ELR (cell line): ENCODE data around the gene ETAA1.

Experiments
- DNase-seq: peaks from one replicate; pipeline ENCODE4 v3.0.0-alpha.2; 2015; ENCODE audit warnings: low read depth

Gene ETAA1

GRCh38 chr2:67437114-67437513, 40.0 kb downstream of the ETAA1 start:
- DNase-seq = peak; percentile 63

DNA sequence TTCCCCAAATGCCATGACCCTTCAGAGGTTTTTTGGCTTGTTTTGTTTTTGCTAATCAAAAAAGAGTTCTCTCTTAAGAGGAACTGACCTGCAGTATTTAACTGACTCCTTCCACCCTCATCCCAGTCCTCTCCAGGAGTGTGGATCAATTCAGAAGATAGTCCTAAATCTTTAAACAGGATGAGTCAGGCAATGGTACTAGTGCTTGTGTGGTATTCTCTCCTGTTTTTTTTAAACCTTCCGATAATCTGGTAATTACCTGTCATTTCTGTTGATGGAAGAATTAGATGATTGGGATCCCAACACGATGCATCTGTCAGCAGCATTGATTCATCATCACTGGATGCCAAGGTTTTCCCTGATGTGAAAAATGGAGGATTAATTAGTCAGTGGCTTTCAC, 41.2 kb downstream of the ETAA1 start:
- DNase-seq = no peak

GRCh38 chr2:67445652-67446268, 48.6 kb downstream of the ETAA1 start:
- no peak for DNase-seq

- DNase-seq = peak; percentile 47
Observed at GRCh38 chr2:67446491-67446911, 49.4 kb downstream of the ETAA1 start.

- DNase-seq = no peak
Observed at GRCh38 chr2:67448648-67449047, 51.5 kb downstream of the ETAA1 start.

DNA sequence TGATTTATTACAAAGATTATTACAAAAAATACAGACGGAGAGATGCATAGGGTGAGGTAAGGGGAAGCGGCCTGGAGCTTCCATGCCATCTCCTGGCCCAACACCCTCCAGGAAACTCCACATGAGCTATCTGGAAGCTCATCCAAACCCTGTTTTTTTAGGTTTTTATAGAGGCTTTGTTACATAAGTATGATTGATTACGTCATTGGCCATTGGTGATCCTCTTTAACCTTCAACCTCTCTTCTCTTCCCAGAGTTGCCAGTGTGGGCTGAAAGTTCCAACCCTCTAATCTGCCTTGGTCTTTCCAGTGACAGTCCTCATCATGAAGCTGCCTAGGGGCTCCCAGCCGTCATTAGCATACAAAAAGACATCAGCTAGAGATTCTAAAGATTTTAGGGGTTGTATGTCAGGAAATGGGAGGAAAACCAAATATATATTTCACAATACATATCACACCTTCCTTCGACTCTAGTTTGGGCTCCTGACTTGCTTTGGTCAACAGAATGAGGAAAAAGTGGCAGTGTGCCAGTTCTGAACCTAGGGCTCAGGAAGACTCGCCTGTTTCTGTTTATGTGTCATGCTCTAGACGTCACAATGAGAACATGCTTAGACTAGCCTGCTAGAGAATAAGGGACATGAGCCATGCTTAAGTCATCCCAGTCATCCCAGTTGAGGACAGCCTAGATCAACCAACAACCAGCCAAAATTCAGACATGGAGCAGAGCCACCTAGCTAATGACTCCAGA, 54.1 kb downstream of the ETAA1 start:
- peak; percentile 87 for DNase-seq

DNA sequence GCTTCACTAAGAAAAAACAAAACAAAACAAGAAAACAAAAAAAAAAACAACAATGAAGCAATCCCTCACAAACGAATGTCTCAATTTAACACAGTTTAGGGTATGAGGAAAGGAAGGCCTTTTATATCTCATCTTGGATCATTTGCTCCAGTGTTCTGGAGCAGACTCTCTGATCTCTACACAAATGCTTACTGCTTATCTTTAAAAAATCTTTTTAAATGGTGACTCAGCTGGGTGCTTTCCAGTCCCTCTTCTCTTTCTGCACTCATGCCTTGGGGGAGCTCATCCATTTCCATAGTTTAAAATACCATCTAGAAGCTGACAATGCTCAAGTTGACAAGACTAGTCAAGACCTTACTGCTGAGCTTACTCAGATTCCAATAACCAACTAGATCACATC, 56.2 kb downstream of the ETAA1 start:
- peak; percentile 70 for DNase-seq

- no peak for DNase-seq
Observed at GRCh38 chr2:67455219-67456142, 58.3 kb downstream of the ETAA1 start.

GRCh38 chr2:67456428-67456827, 59.3 kb downstream of the ETAA1 start:
- no peak for DNase-seq

GRCh38 chr2:67457699-67458098, 60.6 kb downstream of the ETAA1 start:
- no peak for DNase-seq

GRCh38 chr2:67459761-67460160, 62.6 kb downstream of the ETAA1 start:
- DNase-seq = no peak
